Measurements from ENCODE around the gene RHEBL1.

Gene RHEBL1

DNA sequence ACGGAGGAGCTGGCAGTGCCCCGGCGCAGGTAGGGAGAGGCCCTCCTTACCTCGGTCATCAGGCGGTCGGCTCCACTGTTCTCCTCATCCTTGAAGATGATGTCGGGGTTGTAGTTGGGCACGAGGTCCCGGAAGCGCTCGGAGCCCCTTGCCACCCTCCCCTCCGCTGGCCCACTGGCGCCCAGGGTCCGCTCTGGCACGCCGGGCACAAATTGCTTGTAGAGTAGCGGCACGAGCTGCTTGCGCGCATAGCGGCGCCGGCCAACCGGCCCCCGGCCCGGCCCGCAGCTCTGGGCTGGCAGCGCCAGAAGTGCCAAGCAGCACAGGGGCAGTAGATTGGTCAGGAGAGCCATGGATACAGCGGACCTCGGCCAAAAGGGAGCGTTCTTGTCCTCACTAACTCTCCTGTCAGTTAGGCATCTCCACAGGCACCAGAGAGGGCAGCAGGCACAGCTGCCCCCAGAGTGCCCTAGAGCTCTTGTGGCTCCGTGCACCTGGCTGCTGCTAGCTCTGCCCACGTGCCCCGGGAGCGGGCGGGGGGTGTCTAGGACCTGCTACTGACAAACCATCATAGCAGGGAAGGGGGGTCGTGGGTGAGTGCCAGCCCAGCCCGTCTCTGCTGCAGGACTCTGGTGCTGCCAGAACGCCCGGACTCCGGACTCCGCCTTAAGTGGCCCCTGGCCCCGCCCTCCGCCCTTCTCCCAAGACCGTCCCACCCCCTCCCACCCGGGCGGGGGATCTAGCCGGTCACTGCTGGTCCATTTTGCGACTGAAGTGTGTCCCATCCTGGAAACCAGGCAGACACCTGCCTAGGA lies 24.6 kb upstream of the RHEBL1 start, which contains the start of gene DHH:
Gene DHH (minus strand): TSS at position 642 of the 815 bp plus-strand sequence. CDS start 289 bp downstream, at position 353.
- DNase-seq (ENCODE audit: extremely low read depth, low read depth) = no peak
- TF ChIP-seq, protein P1, sequence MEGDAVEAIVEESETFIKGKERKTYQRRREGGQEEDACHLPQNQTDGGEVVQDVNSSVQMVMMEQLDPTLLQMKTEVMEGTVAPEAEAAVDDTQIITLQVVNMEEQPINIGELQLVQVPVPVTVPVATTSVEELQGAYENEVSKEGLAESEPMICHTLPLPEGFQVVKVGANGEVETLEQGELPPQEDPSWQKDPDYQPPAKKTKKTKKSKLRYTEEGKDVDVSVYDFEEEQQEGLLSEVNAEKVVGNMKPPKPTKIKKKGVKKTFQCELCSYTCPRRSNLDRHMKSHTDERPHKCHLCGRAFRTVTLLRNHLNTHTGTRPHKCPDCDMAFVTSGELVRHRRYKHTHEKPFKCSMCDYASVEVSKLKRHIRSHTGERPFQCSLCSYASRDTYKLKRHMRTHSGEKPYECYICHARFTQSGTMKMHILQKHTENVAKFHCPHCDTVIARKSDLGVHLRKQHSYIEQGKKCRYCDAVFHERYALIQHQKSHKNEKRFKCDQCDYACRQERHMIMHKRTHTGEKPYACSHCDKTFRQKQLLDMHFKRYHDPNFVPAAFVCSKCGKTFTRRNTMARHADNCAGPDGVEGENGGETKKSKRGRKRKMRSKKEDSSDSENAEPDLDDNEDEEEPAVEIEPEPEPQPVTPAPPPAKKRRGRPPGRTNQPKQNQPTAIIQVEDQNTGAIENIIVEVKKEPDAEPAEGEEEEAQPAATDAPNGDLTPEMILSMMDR (IDR thresholded peaks at IDR 0.05; ENCODE audit: low read depth, low read length, missing control alignments) = no peak
- H3K4me3 ChIP-seq (replicated peaks; ENCODE audit: low read depth, low read length) = 0 out of 2 replicates have a peak within 1 kb of the TSS, but pooled peaks have one; percentile 3

DNA sequence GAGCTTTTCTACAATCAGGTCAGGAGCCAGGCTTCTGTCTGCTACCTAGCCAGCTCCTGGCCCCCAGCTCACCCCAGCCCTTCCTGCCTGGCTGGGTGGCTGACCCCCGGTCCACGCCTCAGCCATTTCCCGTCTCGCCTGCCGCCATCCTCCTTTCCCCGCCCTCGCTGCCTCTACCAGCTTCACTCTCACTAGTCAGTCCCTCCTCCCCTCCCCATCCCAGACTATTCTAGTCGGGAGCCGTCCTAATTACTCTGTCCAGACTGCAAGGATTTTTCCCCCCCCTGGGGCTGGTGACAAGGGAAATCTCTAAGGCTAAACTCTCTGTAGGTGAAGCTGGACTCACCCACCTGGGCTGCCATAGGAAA lies 24.0 kb upstream of the RHEBL1 start:
- TF ChIP-seq, protein P1 (IDR thresholded peaks at IDR 0.05; ENCODE audit: low read depth, low read length, missing control alignments) = no peak
- no peak overlapping the region for H3K4me3 ChIP-seq (replicated peaks; ENCODE audit: low read depth, low read length)
- DNase-seq (ENCODE audit: extremely low read depth, low read depth) = no peak

GRCh38 chr12:49092816-49093406 lies 23.1 kb upstream of the RHEBL1 start:
- no peak for DNase-seq (ENCODE audit: extremely low read depth, low read depth)
- H3K4me3 ChIP-seq (replicated peaks; ENCODE audit: low read depth, low read length) = no peak overlapping the region
- TF ChIP-seq, protein P1 (IDR thresholded peaks at IDR 0.05; ENCODE audit: low read depth, low read length, missing control alignments) = no peak

GRCh38 chr12:49092086-49092815 lies 22.5 kb upstream of the RHEBL1 start:
- peak overlapping the region; percentile 18; the same call in 1 of the 2 replicates for H3K4me3 ChIP-seq (replicated peaks; ENCODE audit: low read depth, low read length)
- no peak for DNase-seq (ENCODE audit: extremely low read depth, low read depth)
- TF ChIP-seq, protein P1 (IDR thresholded peaks at IDR 0.05; ENCODE audit: low read depth, low read length, missing control alignments) = peak; percentile 55

GRCh38 chr12:49091836-49092085 lies 22.0 kb upstream of the RHEBL1 start:
- TF ChIP-seq, protein P1 (IDR thresholded peaks at IDR 0.05; ENCODE audit: low read depth, low read length, missing control alignments) = no peak
- DNase-seq (ENCODE audit: extremely low read depth, low read depth) = no peak
- peak overlapping the region; percentile 18; the same call in 1 of the 2 replicates for H3K4me3 ChIP-seq (replicated peaks; ENCODE audit: low read depth, low read length)

DNA sequence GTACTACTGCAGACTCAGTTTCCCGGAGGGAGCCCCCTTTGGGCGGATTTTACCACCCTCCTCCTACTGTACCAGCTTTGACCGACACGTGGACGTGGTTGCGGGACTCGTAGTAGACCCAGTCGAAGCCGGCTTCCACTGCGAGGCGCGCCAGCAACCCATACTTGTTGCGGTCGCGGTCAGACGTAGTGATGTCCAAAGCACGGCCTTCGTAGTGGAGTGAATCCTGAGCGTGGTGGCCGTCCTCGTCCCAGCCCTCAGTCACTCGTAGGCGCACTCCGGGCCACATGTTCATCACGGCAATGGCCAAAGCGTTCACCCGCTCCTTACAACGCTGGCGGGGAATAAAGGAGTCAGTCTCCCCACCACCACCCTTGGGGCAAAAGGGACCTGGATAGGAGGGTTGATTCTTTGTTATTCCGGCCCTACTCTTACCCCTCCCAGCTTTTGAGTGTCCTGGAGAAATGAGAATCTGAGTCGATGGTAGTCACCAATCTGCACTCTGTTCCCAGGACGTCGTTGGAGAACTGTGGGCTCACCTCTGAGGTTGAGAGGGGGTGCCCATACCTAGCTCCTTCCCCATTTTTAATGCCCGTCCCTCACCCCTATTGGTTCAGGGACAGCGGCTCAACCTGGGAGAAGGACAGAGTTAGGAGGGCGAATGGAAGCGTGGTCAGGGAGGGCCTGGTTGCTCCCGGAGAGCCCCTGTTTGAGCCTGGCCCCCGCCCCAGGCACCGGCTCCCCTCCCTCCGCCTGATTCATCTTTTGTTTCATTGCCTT lies 21.5 kb upstream of the RHEBL1 start:
- TF ChIP-seq, protein P1 (IDR thresholded peaks at IDR 0.05; ENCODE audit: low read depth, low read length, missing control alignments) = no peak
- no peak for DNase-seq (ENCODE audit: extremely low read depth, low read depth)
- no peak overlapping the region for H3K4me3 ChIP-seq (replicated peaks; ENCODE audit: low read depth, low read length)
